GM12864 (cell line): ENCODE measurements around the gene SNTG2.

Experiments used
- DNase-seq: peaks from one replicate; pipeline ENCODE4 v3.0.0-alpha.2; 2011; ENCODE audit warnings: low read depth
- H3K4me3 ChIP-seq: 2 replicates; pipeline ENCODE4 v1.5.1; 2011; ENCODE audit warnings: mild to moderate bottlenecking, low read depth, low read length, control low read depth
- CTCF ChIP-seq: IDR thresholded peaks from 2 replicates; pipeline ENCODE4 v1.5.1; 2011; ENCODE audit warnings: low read depth, mild to moderate bottlenecking, moderate library complexity, low read length, control low read depth, inconsistent platforms; ENCODE audit errors: missing control alignments

SNTG2 gene

GRCh38 chr2:1366546-1367134 is 416.0 kb downstream of the SNTG2 start:
- TF ChIP-seq CTCF, result no peak
- DNase-seq, result no peak
- no peak overlapping the region for H3K4me3 ChIP-seq

- no peak for DNase-seq
- no peak for TF ChIP-seq CTCF
These were observed 417.0 kb downstream of the SNTG2 start for GRCh38 chr2:1367601-1368000.

GRCh38 chr2:1369905-1370304 is 419.3 kb downstream of the SNTG2 start:
- no peak overlapping the region for H3K4me3 ChIP-seq
- no peak for TF ChIP-seq CTCF
- DNase-seq, result no peak

More at GRCh38 chr2:1367601-1368000, 417.0 kb downstream of the SNTG2 start:
- H3K4me3 ChIP-seq, result no peak overlapping the region

GRCh38 chr2:1370461-1370860 is 419.8 kb downstream of the SNTG2 start:
- H3K4me3 ChIP-seq, result no peak overlapping the region
- TF ChIP-seq CTCF, result no peak
- no peak for DNase-seq

GRCh38 chr2:1371082-1371481 is 420.4 kb downstream of the SNTG2 start:
- TF ChIP-seq CTCF, result no peak
- no peak overlapping the region for H3K4me3 ChIP-seq
- DNase-seq, result no peak

- no peak for DNase-seq
These were observed 423.2 kb downstream of the SNTG2 start for GRCh38 chr2:1373830-1374229.

More at GRCh38 chr2:1373830-1374229, 423.2 kb downstream of the SNTG2 start:
- no peak for TF ChIP-seq CTCF
- no peak overlapping the region for H3K4me3 ChIP-seq
